GM18873 (cell line): ENCODE data around the gene BBLN.
"Not testable (repeated sequence)": the region's sequence is repeated elsewhere in the genome, so short reads cannot be mapped to it uniquely, and the experiment has no call there.

Experiments
- ATAC-seq: cut with Tn5 transposase; IDR thresholded peaks from one replicate; pipeline ENCODE4 v1.9.1; 2021; ENCODE audit warnings: mild to moderate bottlenecking, moderate library complexity, moderate number of reproducible peaks; ENCODE audit not compliant: unreplicated experiment, low FRiP score

The BBLN gene

DNA sequence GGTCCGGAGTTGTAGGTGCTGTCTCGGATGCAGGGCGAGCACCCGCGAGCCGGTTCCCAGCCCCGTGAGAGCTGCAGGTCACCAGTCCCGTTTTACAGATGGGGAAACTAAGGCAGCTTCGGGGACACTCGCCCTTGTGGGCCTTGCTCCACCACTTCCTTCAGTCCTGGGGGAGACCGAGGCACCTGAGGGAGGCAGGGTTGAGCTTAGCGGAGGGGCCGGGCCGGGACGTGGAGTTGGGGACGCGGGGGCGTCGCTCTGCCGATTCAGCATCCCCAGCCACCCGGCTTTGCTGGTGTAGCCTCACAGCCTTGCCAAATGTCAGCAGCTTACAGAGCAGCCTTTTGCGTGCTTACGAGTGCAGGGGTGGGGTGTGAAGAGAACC, 530 bp downstream of the BBLN start:
- ATAC-seq: no peak

DNA sequence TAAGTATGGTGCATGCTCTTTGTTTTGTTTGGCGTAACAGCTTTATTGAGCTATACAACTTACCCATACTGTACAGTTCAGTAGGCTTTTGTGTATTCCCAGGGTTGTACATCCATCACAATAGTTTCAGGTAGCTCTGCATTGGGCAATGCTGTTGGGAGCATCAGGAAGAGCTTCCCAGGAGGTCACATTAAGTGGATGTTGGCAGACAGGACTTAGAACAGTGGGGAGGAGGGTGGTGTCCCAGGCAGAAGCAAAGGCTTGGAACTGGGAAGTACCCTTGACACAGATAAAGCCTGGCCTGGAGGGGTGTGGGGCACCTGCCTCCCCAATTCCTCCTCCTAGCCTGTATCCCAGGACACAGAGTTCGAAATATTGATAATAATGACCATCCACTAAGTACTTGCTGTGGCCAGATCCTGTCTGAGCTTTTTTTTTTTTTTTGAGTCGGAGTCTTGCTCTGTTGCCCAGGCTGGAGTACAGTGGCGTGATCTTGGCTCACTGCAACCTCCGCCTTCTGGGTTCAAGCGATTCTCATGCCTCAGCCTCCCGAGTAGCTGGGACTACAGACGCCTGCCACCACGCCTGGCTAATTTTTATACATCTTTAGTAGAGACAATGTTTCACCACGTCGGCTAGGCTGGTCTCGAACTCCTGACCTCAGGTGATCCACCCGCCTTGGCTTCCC, 1.3 kb downstream of the BBLN start:
- no peak for ATAC-seq

DNA sequence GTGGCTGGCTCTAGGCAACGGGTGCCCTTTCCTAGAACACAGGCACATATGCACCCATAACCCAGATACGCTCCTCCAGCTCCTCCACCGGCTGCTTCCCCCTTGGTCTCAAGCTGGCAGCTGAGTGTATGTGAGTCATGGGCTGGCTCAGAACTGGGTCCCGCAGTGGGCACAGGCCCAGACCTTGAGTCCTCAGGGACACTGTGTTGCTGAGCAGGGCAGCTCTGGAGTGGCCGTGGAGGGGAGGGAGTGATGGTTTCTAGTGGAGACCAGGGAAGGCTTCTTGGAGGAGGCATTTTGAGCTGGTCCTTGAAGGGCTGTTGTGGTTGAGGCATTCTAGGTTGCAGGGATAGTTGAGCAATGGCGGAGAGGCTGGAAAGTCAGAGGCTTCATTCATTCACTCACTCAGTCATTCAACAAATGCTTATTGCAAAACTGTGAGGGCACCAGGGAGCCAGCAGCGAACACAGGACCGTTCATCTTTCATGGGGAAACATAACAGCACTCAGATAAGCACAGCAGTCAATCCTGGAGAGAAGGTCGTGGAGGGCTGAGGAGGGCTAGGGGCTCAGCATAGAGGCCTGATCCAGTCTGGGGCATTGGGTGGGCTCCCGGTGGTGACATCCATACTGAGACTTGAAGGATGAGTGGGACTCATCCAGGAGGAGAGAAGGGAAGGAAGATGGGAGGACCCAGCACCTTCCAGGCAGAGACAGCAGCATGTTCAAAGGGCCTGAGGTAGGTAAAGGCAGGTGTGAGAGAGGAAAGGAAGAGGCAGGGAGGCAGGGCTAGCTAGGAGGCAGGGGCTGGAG, 2.4 kb downstream of the BBLN start:
- no peak for ATAC-seq

DNA sequence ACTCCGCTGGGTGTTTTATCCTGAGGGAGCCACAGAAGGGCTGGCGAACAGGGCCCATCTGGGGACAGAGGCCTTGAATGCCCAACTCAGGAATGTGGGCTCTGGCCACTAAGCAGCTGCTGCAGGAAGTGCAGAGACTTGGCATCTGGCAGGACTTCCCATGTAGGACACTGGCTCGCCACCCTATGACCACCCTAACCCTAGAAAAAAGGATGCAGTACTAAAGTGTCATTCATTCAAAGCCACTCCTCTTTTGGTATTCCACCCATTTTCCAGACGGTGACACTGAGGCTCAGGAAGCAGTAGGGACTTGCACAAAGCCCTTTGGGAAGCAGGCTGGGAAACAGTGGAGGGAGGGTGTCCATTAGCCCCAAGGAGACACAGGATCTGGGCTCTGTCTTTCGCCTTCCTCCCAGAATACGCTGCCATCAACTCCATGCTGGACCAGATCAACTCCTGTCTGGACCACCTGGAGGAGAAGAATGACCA, 3.0 kb downstream of the BBLN start:
- ATAC-seq: no peak

DNA sequence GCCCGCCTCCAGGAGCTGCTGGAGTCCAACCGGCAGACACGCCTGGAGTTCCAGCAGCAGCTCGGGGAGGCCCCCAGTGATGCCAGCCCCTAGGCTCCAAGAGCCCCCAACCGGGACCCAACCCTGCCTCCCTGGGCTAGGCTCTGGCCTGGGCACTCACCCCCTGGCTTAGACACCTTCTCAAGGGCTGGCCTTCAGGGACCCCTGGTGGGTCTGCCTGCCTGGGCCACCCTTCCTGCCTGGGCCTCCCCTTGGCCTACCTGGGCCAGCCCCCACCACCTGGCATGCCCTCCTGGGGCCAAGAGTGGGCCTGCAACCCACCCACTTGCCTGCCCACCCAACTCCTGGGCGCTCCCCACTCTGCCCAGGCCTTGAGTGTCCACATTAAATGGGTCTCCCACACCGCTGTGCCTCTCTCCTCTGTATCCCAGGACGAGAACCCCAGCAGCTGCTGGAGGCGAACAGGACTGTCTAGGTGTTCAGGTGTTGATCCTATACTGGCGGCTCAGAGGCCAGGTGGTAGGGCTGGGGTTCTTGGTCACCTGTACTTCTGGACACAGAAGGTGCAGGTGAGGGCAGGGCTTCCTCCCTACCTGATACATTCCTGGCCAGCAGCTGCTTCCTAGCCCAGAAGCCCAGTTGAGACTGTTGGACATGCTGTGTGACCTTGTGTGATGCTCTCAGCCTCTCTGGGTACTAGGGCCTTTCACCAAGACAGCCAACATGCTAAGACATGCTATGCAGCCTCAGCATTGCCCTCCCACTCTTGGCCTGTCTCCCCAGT, 3.6 kb downstream of the BBLN start:
- ATAC-seq: no peak

DNA sequence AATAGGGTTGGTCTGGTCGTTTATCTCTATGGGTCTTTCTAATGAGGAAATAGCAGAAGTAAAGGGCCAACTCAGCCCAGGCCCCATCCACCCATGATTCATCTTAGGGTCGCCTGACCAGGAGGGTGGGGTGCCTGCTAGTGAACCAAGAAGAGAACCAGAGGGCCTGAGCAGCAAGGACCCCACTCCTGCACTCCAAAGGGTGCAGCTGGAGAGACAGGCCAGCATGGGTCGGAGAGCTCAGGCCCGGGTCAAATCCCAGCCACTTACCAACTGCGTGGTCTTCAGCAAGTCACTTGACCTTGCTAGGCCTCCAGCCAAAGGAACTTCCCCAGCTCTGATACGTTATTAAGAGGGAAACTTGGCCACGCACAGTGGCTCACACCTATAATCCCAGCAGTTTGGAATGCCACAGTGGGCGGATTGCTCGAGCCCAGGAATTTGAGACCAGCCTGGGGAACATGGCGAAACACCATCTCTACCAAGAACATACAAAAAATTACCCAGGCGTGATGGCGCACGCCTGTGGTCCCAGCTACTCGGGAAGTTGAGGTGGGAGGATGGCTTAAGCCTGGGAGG, 4.3 kb downstream of the BBLN start:
- ATAC-seq: no peak

DNA sequence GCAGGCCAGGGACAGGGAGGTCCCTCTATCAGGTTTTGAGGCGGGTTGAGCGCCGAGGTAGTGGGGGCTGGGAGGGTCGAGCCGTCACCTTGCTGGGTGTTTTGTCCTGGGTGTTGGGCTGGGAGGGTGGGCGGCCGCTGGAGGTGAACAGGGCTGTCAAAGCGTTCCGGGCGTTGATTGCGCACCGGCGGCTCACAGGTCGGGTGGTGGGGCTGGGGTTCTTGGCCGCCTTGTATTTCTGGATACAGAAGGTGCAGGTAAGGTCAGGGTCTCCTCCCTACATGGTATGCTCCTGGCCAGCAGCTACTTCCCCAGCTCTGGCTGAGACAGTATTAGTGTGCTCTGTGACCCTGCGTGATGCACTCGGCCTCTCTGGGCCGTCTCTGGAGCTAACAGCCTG, 6.1 kb downstream of the BBLN start:
- no peak for ATAC-seq

DNA sequence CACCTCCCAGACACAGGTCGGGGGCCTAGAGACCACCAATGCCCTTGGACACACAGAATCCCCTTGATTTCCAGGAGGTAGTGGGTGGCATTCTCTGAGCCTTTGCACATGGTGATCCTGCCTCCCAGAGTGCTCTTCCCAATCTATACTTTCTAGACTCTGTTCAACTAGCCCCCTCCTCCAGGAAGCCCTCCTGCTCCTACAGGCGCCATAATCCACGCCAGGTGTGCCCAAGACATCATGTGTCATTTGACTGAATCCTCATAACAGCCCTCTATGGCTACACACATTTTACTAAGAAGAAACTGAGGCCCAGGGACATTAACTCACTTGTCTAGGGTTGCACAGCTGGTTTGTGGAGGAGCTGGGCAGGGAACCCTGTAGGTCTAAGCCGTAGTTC, 7.1 kb downstream of the BBLN start:
- no peak for ATAC-seq

DNA sequence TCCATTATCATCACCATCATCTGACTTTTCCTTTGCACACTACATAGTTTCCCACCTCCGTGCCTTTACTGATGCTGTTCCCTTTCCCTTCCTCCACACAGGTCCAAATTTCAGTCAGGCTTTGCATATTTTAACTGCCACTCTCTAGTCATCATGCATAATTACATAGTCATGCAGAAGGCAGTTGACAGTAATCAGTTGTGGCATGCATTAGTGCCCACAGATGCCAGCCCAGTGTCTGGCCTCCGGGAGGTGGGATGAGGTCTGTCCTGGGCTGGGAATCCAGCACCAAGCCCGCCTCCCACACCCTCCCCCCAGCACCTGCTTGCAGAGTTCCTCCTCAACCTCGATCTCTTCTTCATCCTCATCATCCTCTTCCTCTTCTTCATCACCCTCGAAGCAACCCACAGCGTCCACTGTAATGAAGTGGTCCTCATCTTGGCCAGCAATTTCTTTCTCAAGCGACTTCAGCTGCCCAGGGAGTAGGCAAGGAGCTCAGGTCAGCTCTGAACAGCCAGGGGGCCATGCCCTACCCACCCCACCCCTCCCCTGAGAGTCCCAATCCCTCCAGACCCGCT, 8.8 kb downstream of the BBLN start:
- no peak for ATAC-seq

DNA sequence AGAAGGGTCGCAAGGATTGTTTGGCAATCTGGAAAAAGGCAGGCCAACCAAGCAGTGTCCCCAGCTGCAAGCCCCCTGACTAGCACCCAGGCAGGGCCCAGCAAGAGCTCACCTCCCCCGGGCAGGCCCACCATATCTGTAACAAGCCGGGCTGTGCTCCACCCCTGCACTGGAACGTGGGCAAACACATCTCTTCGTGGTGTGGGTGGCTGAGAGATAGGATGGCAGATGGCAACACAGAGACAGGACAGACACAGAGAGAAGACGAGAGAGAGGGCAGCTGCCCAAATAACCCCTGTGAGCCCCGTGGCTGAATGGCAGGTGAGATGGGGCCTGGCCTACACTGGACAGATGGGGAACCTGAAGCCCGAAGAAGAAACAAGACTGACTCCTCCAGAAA, 9.4 kb downstream of the BBLN start:
- no peak for ATAC-seq

DNA sequence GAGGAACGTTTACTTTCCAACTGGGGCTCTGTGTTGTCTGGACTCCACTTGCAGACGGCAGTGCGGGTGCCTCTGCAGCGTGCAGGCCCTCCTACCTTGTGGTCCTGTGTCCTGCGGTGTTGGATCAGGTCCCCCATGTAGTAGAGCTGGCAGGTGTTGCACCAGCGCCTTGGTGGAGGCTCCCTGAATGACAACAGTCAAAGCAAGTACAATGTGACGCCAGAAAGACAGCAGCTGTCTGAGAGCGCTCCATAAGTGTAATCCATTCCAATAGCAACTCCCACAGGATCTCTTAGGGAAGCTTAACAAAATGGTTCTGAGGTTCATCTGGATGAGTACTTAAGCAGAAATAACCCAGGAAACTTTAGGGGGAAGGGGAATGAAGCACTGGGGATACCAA, 9.9 kb downstream of the BBLN start:
- no peak for ATAC-seq

DNA sequence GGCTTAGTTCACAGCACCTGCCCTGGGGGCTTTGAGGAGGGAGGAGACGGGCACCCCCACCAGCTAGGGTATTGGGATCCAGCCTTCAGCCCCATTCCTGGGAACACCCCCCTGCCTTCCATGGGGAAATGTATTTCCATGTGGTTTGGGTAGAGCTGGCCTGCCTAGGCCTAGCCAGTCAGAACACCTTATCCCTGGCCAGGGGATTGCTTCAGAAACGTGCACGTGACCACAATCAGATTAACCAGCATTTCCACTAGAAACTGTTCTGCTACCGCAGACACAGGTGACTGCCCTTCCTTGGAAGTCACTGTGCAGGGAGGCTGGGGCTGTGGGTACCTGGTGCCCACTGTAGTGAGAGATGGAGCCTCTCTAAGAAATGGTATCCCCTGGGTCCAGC, 14.0 kb downstream of the BBLN start:
- no peak for ATAC-seq

DNA sequence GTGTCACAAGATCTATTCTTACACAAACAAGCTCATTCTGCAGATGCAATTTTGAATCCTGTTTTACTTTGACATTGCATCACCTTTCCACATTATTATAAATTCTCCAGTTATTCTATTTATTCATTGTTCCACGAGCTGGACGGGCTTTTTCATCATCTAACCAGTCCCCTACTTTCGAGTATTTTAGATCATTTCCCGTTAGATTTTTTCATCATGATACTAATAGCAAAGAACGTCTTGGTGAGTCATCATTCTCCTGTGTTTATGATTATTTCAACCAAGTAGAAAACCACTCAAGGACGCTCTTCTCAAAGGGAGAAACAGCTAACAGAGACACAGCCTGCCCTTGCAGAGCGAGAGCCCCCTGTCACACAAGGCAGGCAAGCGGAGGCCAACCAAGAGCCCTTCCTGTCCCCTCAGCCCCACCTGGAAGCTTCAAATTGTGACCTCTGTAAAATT, 15.1 kb downstream of the BBLN start:
- ATAC-seq: no peak

DNA sequence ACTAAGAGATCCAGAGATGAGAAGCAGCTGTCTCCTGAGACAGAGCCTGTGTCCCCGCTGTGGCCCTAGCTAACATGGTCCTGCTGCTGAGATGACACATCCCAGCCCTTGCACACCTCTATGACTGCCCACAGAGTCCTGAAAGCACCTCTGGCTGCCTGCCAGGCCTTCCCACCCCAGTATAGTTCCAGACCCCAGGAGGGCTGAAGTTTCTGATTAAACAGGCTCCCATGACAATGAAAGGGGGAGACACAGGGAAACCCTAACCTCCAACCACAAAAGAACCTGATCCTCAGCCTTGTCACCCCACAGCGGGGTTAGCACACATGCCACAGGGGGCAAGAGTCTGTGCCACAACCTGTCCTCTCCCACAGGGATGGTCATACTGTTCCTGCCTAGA, 15.7 kb downstream of the BBLN start:
- no peak for ATAC-seq

DNA sequence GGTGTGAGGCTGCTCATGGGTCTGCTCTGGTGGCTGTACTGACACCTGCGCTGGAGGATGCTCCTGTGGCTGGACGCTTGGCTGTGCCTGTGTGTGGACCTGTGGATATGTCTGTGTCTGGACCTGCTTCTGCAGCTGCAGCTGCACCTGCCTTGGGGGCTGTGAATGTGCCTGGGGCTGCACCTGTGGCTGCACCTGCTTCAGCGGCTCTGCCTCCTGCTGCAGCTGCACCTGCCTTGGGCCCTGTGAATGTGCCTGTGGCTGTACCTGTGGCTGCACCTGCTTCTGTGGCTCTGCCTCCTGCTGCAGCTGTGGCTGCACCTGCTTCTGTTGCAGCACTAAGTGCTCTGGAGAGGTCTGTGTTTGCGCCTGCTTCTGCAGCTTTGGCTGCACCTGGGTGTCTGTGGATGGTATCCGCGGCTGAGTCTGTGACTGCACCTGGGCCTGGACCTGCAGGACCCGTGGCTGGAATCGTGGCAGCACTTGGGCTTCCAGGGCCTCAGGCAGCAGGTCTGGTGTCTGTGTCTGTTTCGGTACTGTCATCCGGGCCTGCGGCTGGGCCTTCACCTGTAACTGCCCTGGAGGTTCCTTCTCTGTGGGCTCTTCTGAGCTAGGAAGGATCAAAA, 18.9 kb downstream of the BBLN start:
- no peak for ATAC-seq

DNA sequence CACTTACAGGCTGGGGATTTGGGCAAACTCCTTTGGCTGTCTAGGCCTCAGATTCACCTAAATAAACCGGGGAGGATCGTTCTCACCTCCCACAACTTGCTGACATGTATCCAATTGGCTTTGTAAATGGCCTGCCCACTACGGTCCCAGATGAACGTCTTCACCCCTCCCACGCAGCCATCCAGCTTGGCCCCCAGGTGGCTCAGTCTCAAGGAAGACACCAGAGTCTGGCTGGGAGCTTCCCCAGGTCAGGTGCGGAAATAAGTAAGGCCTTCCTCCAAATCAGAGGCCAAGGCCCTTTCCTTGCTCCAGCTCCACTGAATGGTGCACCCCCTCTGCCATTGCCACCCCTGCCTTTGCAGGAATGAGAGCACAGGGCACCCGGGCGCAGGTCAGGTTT, 19.9 kb downstream of the BBLN start:
- no peak for ATAC-seq

DNA sequence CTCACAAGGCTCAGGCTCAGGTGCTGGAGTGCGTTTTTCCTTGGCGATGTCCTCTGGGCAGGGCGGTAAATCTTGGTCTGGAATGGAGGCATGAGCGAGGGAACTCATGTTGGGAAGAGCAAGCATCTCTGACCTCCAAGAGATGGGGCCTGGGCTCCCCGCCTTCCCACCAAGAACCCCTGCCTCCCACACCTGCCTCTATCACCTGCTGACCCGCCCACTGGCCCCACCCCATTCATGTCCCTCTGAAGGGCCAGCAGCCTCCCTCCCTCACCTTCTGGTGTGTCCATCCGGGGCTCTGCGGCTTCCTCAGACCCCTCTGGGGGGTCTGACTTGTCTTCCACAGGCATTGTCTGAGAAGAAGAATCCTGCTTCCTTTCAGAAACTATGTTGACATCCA, 20.4 kb downstream of the BBLN start:
- no peak for ATAC-seq

DNA sequence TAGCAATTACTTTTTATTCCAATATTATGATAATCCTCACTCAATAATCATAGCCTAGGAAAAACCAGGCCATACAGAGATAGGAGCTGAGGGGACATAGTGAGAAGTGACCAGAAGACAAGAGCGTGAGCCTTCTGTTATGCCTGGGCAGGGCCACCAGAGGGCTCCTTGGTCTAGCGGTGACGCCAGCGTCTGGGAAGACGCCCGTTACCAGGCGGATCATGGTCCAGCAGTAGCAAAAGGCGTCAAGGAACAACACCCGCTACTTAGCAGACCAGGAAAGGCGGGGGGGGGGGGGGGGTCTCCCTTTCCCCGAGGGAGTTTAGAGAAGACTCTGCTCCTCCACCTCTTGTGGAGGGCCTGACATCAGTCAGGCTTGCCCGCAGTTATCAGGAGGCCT, 21.4 kb downstream of the BBLN start:
- not testable (repeated sequence) for ATAC-seq

DNA sequence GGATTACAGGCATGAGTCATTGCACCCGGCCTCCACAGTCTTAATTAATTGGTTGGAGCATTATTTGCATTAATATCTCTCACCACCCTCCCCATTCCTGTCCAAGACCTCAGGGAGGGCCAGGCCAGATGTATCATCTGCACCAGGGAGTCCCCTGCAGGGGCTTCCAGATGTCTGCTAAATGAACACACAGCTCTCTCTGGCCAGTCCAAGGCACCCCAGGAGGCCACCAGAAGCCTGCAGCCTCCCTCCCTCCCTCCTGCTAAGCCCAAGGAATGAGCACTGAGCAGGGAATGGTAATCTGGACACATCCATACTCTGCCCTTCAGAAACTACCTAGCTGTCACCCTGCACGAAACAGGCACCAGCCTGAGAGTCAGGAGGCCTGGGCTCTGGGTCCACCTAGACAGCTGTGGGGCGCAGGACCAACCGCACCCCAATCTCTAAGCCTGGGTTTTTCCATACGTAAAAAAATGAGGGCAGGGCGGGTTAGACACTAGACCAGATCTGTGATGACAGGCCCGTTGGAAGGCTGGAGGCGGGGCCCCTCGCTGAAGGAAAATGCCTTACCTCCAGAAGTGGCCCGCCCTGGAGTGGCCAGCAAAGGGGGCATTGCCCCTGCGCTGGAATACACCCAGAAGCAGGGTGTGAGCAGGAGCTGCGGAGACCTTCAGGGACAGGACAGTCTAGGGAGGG, 23.0 kb downstream of the BBLN start:
- ATAC-seq: no peak
